Liver (tissue), 3 donors: ENCODE results near the gene ZNF274.

Source experiments
- CTCF ChIP-seq: fragments of 150-350 bp; IDR thresholded peaks from 2 replicates; pipeline ENCODE4 v1.5.1; 2017; ENCODE audit warnings: improper control_type of control experiment, low read depth, low read length; ENCODE audit not compliant: missing input control
- JUND ChIP-seq, 2 donors: IDR thresholded peaks; 2 replicates each; pipeline ENCODE4 v1.6.1; 2016; ENCODE audit warnings: antibody characterized with exemption in 2 of 2
- SP1 ChIP-seq: IDR thresholded peaks from 2 replicates; pipeline ENCODE4 v1.6.1; 2018; ENCODE audit warnings: antibody characterized with exemption, mild to moderate bottlenecking
- donor health status: healthy.
- donor health status: healthy.

- TF ChIP-seq JUND (IDR thresholded peaks at IDR 0.05) = no peak
- no peak for TF ChIP-seq SP1
- TF ChIP-seq CTCF = no peak
Measured at GRCh38 chr19:58170860-58171259, 12.0 kb upstream of the ZNF274 start.
